B cell (primary cell): ENCODE results near the gene FITM1.

Source experiments
- CTCF ChIP-seq: fragments of 200-600 bp; IDR thresholded peaks from one replicate; pipeline ENCODE4 v1.8.0; 2022; ENCODE audit warnings: antibody characterized with exemption, mild to moderate bottlenecking
- EZH2 ChIP-seq: IDR thresholded peaks from 2 replicates; pipeline ENCODE4 v1.6.1; 2012; ENCODE audit warnings: borderline replicate concordance, low read depth, mild to moderate bottlenecking, moderate library complexity, low read length; ENCODE audit not compliant: insufficient read depth, poor library complexity, severe bottlenecking

- no peak for TF ChIP-seq EZH2
- TF ChIP-seq CTCF: no peak
These were observed 16.5 kb upstream of the FITM1 start for GRCh38 chr14:24113801-24114531.
